Melanocyte of skin (primary cell): ENCODE measurements around the gene FNDC11. TPM values are rescaled to one million over a fixed set of nuclear protein-coding genes. Genes with fewer than 3 reads are reported as not detected.

Source experiments
- total RNA-seq, 2 donors: library from RNA; depleted of rRNA; stranded (reverse); fragments of >200 nt; gene quantifications; 2 replicates each; pipeline ENCODE4 v1.2.3, GENCODE V29; 2012

Gene FNDC11, protein sequence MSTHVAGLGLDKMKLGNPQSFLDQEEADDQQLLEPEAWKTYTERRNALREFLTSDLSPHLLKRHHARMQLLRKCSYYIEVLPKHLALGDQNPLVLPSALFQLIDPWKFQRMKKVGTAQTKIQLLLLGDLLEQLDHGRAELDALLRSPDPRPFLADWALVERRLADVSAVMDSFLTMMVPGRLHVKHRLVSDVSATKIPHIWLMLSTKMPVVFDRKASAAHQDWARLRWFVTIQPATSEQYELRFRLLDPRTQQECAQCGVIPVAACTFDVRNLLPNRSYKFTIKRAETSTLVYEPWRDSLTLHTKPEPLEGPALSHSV
- total RNA-seq, result under 1 TPM in 1 of 2 donors, not detected in 1; 0.33 TPM

GRCh38 chr20:63553933-63554290 is at the start of gene FNDC11:
FNDC11 (plus strand) TSS chr20:63554159; CDS start chr20:63555664, 1,505 bp downstream.

GRCh38 chr20:63520504-63520933 is 33.4 kb upstream of the FNDC11 start, which contains the start of gene PPDPF:
PPDPF (plus strand) TSS chr20:63520765; CDS start chr20:63521309, 544 bp downstream.

DNA sequence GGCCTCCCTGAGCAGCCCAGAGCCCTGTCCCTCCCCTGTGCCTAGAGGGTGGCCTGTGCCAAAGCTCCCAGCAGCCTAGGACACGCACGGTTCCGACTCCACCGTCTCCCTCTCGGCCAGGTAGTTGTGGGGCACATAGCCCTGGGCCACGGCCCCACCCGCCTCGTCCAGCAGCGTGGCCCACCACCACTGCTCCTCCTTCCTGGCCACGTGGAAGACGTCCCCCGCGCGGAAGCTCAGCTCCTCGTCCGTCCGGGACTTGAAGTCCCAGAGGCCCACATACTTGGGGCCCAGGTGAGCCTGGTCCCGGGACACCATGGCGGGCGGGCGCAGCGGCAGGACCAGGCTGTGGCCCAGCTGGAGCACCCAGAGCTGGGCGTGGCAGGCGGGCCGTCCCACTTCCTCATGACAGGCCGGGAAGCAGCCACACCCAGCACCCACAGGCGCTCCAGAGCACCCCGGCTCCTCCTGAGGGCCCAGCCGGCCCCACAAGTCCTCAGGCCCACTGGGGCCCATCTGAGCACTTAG is 16.9 kb upstream of the FNDC11 start, which contains the start of gene PTK6:
TSS of gene PTK6 (minus strand) at position 380 of the 528 bp plus-strand sequence. CDS start at position 318, 62 bp downstream.

DNA sequence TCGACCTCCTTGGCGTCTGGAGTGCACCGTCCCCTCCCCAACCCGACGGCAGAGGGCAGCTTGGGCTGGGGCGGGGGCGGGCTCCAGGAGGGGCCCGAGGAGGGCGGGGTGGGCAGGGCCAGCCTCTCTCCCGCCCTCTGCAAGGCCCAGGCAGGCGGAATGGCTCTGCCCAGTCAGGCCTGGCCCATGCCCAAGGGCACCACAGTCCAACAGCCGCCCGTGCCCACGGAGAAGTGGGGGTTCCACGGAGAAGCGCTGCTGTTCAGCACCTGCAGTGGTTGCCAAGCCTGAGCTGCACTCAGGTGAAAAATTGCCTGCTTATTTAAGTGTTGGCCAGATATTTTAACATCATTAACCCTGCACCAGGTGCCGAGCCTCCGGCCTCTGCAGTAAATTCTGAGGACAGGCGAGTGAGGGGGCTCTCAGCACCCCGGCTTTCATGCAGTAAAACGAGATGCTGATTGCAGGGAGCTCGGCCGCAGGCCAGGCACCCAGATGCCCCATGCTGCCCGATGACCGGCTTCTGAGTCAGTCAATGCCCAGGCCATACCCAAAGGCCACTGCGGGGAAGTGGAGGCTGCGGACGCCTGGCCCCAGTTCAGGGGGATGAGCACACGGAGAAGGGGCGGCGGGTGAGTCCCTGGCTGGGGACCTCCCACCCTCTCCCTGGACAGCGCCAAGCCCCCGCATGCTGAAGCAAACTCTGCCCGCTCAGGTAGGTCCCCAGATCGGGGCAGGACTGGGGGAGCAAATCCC is 6.1 kb upstream of the FNDC11 start, which contains the start of gene SRMS:
TSS of gene SRMS (minus strand) at position 25 of the 756 bp plus-strand sequence. CDS start 286 bp downstream, outside the sequence.

DNA sequence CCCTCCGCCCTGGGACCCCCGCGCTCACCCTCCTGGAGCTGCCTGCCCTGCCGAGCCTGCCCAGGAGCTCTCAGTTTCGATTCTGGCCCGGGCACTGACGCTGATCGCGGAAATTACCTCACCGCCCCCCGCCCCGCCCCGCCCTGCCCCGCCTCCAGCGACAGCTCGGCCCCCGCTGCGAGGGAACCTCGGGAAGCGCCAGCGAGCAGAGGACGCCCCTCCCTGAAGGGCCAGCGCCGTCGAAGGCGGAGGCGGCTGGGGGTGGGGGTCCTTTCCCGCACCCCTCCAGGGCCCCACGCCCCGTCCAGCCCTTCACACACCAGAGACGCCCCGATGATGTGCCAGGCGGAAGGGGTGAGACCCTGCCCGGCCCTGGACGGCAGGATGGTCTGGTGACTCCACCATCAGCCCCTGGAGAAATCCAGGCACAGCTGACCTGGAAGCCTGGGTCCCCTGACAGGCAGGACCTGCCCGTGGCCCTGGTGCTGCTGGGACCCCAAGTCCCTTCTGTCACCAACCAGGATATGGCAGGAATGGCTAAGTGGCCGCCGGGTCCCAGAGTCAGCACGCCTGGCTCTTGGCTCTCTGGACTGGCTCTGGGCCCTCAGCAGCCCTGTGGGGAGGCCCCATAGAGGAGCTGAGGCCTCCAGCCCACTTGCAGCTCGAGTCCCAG is 20.3 kb downstream of the FNDC11 start, which contains the start of gene HELZ2:
TSS of gene HELZ2 (minus strand) at position 84 of the 673 bp plus-strand sequence. CDS start 1,854 bp downstream, outside the sequence.

Other genes starting within 250 kb of the FNDC11 start
- gene CHRNA4, start 192.8 kb upstream of the FNDC11 start, total RNA-seq, result not detected
- gene KCNQ2, start 81.5 kb upstream of the FNDC11 start, total RNA-seq, result not detected
- gene EEF1A2, start 55.1 kb upstream of the FNDC11 start, total RNA-seq, result under 1 TPM in 1 of 2 donors, not detected in 1; 0.34 TPM
- gene PPDPF, start 33.4 kb upstream of the FNDC11 start, total RNA-seq, result 10 to 100 TPM; 50.6 to 81.6 TPM
- gene PTK6, start 16.8 kb upstream of the FNDC11 start, total RNA-seq, result under 1 TPM; 0.33 to 0.34 TPM
- not detected for gene SRMS, start 6.4 kb upstream of the FNDC11 start, total RNA-seq
- gene HELZ2, start 20.1 kb downstream of the FNDC11 start, total RNA-seq, result 100 to 1,000 TPM; 424 to 506 TPM
- gene GMEB2, start 72.9 kb downstream of the FNDC11 start, total RNA-seq, result 1 to 10 TPM; 5.3 to 6.9 TPM
- 10 to 100 TPM in 1 of 2 donors, 1 to 10 TPM in 1; 8.6 to 19.0 TPM for gene STMN3, start 99.3 kb downstream of the FNDC11 start, total RNA-seq
- 10 to 100 TPM; 10.7 to 15.0 TPM for gene RTEL1, start 104.2 kb downstream of the FNDC11 start, total RNA-seq
- under 1 TPM; 0.67 to 0.69 TPM for gene TNFRSF6B, start 142.5 kb downstream of the FNDC11 start, total RNA-seq
- gene ARFRP1, start 153.8 kb downstream of the FNDC11 start, total RNA-seq, result 10 to 100 TPM; 20.0 TPM
- 10 to 100 TPM; 14.8 to 16.0 TPM for gene ZGPAT, start 153.9 kb downstream of the FNDC11 start, total RNA-seq
- 1 to 10 TPM; 1.4 to 1.7 TPM for gene LIME1, start 182.5 kb downstream of the FNDC11 start, total RNA-seq
- 1 to 10 TPM; 5.9 to 7.7 TPM for gene SLC2A4RG, start 185.6 kb downstream of the FNDC11 start, total RNA-seq